ENCODE data around the gene CSPG4. TPM values are rescaled to one million over a fixed set of nuclear protein-coding genes. Genes with fewer than 3 reads are reported as not detected.

Gene CSPG4
- total RNA-seq, 2 donors from 2014 or later, result 2.1 to 12.7 TPM

DNA sequence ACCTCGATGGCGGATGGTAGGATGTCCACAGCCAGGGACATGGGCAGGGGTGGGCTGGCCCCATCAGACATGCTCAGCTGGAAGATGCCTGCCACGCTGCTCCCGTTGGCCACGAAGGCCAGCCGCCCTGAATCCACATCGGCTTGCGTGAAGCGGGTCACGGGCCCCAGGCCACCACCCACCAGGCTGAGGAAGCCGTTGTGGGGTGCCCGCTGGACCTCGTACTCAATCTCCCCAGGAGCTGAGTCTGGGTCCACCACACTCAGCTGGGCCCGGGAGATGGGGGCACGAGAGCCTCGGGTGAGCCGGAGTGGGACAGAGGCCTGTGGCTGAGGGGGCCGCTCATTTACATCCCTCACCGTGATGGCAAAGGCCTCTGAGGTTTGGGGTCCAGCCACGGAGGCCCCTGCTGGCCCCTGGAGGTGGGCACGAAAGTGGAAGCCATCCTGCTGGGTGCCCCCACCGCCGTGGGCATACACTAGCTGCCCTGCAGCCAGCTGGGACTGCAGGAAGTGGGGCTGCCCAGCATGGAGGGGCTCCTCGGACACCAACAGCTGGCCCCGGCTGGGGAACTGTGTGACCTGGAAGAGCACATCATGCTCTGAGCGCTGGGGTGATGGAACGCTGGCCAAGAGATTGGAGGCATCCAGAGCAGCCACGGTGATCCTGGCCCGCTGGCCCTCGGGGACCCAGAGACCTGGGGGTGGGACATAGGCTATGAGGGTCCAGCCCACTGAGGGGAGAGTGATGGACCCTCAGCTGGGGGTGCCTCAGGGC is 35.8 kb downstream of the CSPG4 start:
- Histone ChIP-seq H3K27ac (no peak overlapping the region), H3K9ac (ENCODE audit: low read depth in 2 of 2, low read length in 2 of 2) (peak overlapping the region in 1 of 2 donors; percentile 35), H3K4me3 (no peak overlapping the region), H3K27me3 (no peaks in the 10 kb centered on the region), H3K4me1 (no peaks in the 10 kb centered on the region), H3K36me3 (no peaks in the 10 kb centered on the region), H3K9me3 (no peaks in the 10 kb centered on the region)
- TF ChIP-seq, protein P1, sequence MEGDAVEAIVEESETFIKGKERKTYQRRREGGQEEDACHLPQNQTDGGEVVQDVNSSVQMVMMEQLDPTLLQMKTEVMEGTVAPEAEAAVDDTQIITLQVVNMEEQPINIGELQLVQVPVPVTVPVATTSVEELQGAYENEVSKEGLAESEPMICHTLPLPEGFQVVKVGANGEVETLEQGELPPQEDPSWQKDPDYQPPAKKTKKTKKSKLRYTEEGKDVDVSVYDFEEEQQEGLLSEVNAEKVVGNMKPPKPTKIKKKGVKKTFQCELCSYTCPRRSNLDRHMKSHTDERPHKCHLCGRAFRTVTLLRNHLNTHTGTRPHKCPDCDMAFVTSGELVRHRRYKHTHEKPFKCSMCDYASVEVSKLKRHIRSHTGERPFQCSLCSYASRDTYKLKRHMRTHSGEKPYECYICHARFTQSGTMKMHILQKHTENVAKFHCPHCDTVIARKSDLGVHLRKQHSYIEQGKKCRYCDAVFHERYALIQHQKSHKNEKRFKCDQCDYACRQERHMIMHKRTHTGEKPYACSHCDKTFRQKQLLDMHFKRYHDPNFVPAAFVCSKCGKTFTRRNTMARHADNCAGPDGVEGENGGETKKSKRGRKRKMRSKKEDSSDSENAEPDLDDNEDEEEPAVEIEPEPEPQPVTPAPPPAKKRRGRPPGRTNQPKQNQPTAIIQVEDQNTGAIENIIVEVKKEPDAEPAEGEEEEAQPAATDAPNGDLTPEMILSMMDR (IDR thresholded peaks at IDR 0.05), result no peak
- DNase-seq, result no peak
- intact Hi-C loops (cut with DNase I), result loop anchor here (5.0 kb wide), 1 partner anchor 40 kb away; no protein-coding TSS in a partner anchor

DNA sequence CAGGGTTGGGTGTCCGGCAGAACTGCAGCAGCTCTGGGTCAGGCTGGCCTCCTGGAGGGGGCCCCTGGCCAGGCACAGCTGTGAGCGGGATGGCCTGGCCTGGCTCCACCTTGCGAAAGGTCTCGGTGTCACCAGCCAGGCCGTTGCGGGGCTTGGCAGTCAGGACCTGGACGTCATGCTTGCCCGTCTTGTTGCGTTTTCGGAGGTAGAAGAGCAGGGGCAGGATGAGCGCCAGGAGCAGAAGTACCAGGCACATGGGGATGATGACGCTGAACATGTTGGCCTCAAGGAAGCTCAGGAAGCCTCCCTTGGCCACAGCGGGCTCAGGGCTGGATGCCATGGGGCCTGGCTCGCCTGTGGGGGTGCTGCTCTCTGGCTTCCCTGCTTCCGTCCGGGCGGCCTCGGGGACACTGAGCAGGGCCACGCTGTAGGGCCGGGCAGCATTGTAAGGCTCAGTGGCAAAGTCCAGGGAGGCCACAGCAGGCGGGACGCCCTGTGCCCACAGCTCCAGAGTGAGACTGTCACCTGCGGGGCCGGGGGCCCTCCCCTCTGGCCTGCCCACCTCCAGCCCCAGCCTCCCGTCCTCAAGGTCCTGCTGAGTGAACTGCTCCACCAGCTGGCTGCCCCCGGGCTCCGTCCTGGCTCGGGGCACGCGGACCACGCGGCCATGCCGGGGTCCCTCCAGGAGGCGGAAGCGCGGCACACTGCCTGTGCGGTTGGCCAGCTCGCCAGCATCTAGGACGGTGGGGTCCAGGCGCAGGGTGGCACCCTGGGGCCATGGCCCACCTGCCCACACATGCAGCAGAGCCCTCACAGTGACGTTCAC is 36.9 kb downstream of the CSPG4 start:
- TF ChIP-seq, protein P1 (IDR thresholded peaks at IDR 0.05), result no peak
- intact Hi-C loops (cut with DNase I), result loop anchor here (5.0 kb wide), 1 partner anchor 38 kb away; no protein-coding TSS in a partner anchor
- Histone ChIP-seq H3K27me3 (no peaks in the 10 kb centered on the region), H3K9me3 (no peaks in the 10 kb centered on the region), H3K4me3 (no peak overlapping the region), H3K36me3 (no peaks in the 10 kb centered on the region), H3K9ac (ENCODE audit: low read depth in 2 of 2, low read length in 2 of 2) (no peak overlapping the region), H3K27ac (no peak overlapping the region), H3K4me1 (no peaks in the 10 kb centered on the region)
- no peak for DNase-seq

DNA sequence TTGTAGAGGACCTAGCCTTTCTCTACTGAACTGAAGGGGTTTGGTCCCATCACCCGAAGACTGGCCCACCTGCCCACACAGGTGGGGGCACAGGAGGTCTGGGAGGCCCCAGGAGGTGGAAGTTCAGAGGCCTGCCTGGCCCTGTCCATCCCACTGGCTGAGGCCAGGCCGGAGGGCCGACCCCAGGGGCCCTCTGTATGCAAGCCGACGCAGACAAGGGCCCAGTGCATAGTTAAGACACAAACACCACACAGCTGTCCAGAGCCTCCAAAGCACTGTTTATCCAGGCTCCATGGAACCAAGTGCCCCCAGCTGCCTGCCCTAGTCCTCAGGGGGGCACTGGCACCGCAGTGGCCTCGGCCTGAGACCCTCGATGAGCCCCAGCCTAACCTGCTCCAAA is 38.3 kb downstream of the CSPG4 start:
- no peak overlapping the region for H3K4me3 ChIP-seq
- no peaks in the 10 kb centered on the region for H3K36me3 ChIP-seq
- intact Hi-C loops (cut with DNase I), result no loop called here
- H3K4me1 ChIP-seq, result no peaks in the 10 kb centered on the region
- TF ChIP-seq, protein P1 (IDR thresholded peaks at IDR 0.05), result no peak
- no peaks in the 10 kb centered on the region for H3K9me3 ChIP-seq
- no peak overlapping the region for H3K9ac ChIP-seq (ENCODE audit: low read depth in 2 of 2, low read length in 2 of 2)
- no peak overlapping the region for H3K27ac ChIP-seq
- no peak for DNase-seq
- H3K27me3 ChIP-seq, result no peaks in the 10 kb centered on the region

DNA sequence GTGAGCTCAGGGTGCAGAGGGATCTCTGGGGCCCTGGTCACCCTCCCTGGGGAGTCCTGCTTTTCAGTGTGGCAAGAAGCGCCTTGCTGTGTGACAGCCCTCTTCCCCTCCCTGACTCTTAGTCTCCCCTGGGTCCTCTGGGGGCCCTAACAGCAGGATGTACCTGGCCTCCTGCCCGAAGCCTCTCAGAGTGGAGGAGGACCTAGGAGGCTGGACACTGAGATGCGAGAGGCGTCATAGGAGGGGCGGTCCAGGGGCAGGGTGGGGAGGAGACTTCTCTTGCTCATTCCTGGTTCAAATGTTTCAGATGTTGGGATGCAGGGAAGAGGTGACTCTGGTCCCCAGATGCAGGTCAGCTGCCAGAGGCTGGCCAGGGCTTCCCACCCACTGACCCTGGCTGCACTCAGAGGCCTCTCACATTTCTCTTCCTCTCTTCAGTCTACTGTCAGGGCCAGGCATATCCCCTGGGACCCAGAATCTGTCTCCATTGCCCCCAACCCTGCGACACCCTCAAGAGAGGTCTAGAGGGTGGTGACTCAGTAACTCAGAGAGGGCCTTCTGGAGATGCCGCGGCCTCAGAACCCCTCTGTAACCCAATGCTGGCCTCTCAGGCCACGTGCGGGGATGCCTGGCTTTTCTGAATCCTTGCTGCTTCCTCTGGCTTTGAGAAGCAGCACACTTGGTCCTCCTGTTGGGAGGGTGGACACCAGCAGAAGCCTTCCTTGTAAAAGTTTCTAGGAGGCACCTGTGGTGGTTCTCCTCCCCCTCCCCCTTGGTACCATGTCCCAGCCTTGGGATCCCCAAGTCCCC is 39.0 kb downstream of the CSPG4 start:
- TF ChIP-seq, protein P1 (IDR thresholded peaks at IDR 0.05), result no peak
- Histone ChIP-seq H3K4me3 (no peak overlapping the region), H3K9ac (ENCODE audit: low read depth in 2 of 2, low read length in 2 of 2) (peak overlapping the region in 1 of 2 donors; percentile 14), H3K27ac (peak overlapping the region; percentile 40), H3K27me3 (no peaks in the 10 kb centered on the region), H3K4me1 (no peaks in the 10 kb centered on the region), H3K36me3 (no peaks in the 10 kb centered on the region), H3K9me3 (no peaks in the 10 kb centered on the region)
- intact Hi-C loops (cut with DNase I), result no loop called here
- DNase-seq, result peak; percentile 69
